HG03159 (cell line): ENCODE results near the gene NEK6.
"Not testable (repeated sequence)": the region's sequence is repeated elsewhere in the genome, so short reads cannot be mapped to it uniquely, and the experiment has no call there.

Experiments
- ATAC-seq: cut with Tn5 transposase; IDR thresholded peaks from one replicate; pipeline ENCODE4 v1.9.1; 2021; ENCODE audit warnings: mild to moderate bottlenecking, moderate library complexity; ENCODE audit not compliant: unreplicated experiment

NEK6 gene

DNA sequence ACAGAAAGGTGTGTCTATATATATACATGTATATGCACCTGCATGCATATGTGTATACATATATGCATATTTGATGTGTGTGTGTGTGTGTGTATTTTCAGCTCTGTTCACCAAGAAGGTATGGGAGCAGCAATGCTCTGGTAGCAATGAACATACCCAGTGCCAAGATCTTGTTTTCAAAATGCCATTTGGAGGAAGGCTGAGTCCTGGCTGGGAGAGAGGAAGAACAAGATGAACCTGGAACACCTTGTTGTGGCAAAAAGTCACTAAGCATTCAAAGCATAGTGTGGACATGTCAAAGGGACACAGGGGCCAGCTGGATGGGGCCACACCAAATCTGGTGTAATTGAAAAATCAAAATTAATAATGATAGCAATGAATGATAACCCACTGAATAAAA lies 31.8 kb upstream of the NEK6 start:
- ATAC-seq = no peak

GRCh38 chr9:124228516-124228915 lies 29.2 kb upstream of the NEK6 start:
- ATAC-seq = no peak

DNA sequence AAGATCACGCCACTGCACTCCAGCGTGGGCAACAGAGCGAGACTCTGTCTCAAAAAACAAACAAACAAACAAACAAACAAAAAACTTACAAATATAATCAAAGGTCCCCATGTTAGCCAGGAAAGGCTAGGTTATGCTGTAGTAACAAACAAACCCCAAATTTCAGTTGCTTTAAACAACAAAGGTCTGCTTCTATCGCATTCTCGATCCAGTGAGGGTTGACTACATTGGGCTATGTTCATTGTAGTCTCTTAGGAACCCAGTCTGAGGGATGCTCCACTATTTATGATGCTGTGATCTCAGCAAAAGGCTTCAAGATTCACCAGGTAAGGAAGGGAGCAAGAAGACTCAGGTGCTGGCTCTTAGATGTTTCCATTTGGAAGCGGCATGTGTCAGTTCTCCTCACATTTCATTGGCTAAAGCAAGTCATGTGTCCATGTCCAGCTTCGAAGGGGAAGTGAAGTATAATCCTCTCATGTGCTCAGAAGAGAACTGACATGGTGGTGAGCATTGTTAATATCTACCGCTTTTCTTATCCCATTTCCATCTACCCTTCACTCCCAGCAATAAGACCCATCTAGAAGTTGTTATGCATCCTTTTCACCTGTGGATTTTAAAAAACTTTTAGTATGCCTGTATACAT lies 26.5 kb upstream of the NEK6 start:
- ATAC-seq = no peak

- no peak for ATAC-seq
Observed at GRCh38 chr9:124238546-124239140, 19.1 kb upstream of the NEK6 start.

GRCh38 chr9:124239249-124240073 lies 18.3 kb upstream of the NEK6 start:
- peak; percentile 78 for ATAC-seq

- no peak for ATAC-seq
Observed at GRCh38 chr9:124242331-124243194, 15.2 kb upstream of the NEK6 start.

DNA sequence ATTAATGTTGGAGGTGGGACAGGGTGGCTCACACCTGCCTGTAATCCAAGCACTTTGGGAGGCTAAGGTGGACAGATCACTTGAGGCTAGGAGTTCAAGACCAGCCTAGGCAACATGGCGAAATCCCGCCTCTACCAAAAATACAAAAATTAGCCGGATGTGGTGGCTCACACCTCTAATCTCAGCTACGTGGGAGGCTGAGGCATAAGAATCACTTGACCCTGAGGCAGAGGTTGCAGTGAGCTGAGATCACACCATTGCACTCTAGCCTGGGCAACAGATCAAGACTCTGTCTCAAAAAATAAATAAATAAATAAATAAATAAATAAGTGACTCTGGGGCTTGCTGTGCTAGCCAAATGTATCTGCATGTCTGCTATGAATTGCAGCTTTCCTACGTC lies 10.4 kb upstream of the NEK6 start:
- not testable (repeated sequence) for ATAC-seq

- ATAC-seq = no peak
Observed at GRCh38 chr9:124248066-124248465, 9.7 kb upstream of the NEK6 start.

GRCh38 chr9:124248960-124249359 lies 8.8 kb upstream of the NEK6 start:
- no peak for ATAC-seq

GRCh38 chr9:124251204-124251603 lies 6.5 kb upstream of the NEK6 start:
- no peak for ATAC-seq

GRCh38 chr9:124251605-124252378 lies 6.0 kb upstream of the NEK6 start:
- no peak for ATAC-seq

GRCh38 chr9:124252878-124253277 lies 4.9 kb upstream of the NEK6 start:
- not testable (repeated sequence) for ATAC-seq

DNA sequence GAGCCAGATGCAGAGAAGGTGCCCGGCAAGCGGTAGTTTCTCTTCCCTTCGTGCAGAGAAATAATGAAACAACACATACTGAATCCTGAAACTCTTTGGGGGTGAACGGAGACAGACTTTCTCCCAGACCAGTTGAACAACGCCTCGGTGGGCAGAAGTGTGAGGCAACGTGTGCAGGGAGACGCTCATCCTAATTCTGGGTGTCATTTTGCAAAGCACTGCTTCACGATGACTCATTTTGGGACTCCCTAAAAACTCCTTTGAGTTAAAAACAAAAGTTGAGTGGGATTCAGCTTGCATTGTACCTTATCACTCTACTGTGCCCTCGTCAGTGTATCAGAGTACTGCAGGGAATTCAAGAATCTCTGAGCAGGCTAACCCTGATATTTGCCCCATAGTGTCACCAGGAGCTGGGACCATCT lies 3.5 kb upstream of the NEK6 start:
- ATAC-seq = peak; percentile 51

DNA sequence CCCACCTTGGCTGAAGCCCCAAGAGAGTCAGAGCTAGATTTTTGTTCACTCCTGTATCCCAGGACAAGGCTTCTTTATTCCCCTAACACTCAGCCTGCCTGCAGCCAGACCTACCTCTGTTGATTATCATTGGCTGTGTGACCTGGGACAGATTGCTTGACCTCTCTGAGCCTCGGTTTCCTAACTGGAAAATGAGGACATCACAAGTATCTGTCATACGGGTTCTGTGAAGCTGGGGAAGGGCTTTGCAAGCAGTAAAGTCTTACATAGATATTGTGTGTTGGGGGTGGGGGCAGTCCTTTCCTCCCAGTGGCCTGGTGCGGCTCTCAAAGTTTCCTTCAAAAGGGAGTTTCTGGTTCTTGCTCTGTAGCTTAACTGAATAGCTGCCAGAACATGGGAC lies 2.5 kb upstream of the NEK6 start:
- no peak for ATAC-seq

GRCh38 chr9:124256517-124257069 lies 1.2 kb upstream of the NEK6 start:
- ATAC-seq = no peak

DNA sequence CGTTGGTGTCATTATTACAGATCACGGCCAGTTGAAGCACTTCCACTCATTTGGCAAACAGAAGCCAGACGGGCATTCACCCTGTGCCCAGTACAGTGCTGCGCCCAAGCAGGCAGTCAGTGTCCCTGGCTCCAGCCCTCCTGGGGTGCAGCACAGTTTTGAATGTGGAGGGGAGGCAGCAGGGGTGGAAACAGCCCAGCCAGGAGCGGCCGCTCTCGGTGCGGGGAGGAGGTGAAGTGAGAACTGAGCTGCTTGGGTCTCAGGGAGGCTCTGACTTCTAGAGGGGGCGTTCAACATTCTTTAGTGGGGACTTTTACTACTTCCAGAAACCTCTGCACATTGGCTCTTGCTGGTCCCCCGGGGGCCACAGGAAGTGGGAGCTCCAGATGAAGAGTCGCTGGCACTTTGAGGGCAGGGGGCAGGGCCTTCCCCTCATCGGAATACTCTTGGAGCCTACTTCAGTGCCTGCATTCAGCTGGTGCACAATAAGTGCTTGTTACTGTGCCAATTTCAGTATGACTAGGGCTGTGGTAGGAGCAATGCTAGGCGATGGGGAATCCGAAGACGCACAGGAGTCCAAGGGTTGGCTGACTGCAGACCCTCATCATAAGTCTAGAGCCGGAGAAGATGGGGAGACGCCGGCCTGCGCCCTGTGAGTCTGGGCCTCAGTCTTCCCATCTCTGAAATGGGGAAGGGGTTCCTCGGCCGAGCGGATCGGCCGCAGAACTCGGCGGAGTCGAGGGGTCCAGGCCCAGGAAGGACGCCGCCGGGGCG lies 492 bp upstream of the NEK6 start:
- no peak for ATAC-seq

GRCh38 chr9:124258607-124259157 lies 933 bp downstream of the NEK6 start:
- ATAC-seq = no peak

DNA sequence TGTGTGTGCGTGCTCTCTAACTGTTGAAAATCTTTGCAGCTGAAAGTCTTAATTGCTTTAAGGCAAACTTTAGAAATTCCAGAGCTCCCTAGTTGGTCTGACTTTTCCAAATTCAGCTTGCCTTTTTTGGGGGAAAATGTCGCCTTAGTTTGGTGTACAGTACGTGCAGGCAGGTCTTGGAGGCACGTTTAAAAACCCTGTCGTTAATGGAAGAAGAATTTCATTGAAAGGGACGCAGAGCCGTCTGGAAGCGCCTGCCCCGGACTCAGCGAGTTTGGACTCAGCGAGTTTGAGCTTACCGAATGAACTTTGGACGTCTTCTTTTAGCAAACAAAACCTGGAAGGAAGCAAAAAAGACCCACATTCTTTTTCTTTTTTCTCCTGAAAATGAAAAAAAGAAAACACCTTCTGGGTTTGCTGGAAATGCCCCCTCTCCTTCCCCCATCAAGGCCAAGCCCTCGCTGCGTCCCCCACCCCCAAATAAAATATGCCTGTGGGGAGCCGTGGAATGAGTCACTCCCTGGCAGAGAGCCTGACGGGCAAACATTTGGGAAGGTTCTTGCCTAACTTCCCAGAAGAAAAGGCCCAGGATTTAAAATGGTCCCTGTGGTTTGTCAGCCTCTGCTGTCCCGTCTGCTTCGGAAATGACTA lies 1.5 kb downstream of the NEK6 start:
- no peak for ATAC-seq
